GM18519 (cell line): ENCODE measurements around the gene CCDC85B.

Experiments
- ATAC-seq: cut with Tn5 transposase; IDR thresholded peaks from one replicate; pipeline ENCODE4 v1.9.1; 2021; ENCODE audit warnings: mild to moderate bottlenecking, moderate library complexity; ENCODE audit not compliant: unreplicated experiment, low FRiP score

The CCDC85B gene

DNA sequence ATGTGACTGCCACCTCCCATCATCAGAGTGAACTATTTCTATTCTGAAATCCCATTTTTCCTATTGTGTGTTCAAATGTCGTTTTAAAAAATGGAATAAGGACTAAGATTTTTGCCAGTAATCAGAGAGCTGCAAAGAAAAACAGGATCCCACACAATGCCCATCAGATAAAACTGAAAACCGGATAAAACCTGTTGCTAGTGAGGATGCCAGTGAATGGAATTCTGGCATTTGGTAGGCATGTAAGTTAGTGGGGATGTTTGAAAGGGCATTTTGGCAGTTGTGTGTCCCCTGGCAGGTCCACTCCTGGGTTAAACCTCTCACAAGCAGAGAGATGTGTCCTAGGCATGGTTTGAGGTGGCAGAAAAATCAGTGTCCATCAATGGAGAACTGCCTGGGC lies 34.9 kb downstream of the CCDC85B start:
- ATAC-seq: no peak

DNA sequence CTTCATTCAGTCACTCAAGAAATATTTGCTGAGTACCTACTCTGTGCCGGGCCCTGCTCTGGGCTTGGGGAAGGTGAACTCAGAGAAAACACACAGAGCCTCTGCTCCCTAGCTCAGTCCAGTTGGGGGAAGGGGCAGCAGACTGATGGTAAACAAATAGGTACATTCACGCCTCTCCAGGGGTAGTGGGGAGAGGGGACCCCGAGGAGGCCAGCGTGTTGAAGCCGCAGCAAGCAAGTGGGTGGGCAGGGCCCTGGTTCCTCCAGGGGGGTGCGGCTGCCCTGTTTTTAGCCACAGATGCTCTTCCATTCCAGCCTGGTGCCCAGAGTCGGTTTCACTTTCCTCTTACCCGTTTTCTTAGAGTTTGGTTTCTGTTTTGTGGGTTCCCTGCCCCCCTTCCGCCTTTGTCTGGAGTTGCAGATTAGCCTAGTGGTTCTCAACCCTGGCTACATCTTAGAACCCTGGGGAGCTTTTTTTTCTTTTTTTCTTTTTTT lies 37.5 kb downstream of the CCDC85B start:
- no peak for ATAC-seq

DNA sequence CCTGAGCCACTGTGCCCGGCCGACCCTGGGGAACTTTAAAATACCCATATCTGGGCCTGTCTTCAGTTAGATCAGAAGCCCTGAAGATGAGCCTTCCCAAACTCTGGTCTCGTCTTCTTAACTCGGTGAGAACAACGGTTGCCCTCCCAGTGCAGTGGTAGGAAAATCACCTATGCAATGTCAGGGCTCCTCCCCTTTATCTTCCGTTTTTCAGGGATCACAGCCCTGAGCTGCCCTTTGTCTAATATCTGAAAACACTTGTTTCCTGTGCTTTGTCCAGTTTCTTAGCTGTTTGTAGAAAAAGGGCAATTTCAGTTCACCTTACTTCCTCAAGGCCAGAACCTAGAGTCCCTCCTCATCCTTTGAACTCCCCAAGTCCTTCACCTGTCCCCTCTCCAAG lies 38.2 kb downstream of the CCDC85B start:
- no peak for ATAC-seq

DNA sequence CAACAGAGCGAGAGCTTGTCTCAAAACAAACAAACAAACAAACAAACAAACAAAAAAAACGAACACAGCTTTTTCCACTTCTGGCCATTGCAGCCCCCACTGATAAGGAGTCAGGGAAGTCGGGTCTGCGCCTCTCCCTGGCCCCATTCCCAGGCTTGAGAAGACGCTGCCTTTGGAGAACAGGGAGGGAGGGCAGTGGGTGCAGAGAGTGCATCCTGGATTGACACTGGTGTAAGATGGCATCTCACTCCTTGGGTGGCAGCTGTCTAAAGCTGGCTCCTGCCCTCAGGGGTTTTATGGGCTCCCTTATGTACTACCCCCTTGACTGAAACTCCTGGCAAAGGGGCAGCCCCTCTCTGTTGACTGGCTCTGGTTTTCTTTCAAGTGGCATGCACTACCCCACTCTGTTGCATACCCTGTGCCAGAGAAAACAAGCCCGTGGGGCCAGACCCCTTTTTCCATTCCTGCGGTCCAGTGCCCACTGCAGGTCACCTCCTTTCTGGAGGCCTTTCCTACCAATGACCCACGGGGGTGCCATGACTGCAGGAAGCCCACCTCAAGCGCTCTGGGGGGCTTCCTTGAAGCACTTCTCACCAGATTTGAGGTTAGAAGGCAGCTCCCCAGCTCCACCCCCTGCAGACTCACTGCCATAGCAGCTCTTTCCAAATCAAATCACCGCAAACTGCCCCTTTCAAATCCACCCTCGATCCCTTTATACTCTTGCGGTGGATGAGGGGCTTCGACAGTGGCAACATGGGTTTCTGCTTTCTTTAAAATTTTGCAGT lies 41.5 kb downstream of the CCDC85B start:
- ATAC-seq: no peak

DNA sequence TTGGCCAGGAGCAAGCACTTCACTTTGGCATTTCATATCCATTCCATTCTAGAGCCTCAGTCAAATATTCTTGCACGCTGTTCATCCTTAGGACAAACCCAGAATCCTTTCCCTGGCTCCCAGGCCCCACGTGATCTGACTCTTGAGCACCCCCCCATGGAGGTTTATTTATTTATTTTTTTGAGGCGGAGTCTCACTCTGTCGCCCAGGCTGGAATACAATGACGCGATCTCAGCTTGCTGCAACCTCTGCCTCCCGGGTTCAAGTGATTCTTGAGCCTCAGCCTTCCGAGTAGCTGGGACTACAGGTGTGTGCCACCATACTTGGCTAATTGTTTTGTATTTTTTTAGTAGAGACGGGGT lies 42.1 kb downstream of the CCDC85B start:
- ATAC-seq: no peak

DNA sequence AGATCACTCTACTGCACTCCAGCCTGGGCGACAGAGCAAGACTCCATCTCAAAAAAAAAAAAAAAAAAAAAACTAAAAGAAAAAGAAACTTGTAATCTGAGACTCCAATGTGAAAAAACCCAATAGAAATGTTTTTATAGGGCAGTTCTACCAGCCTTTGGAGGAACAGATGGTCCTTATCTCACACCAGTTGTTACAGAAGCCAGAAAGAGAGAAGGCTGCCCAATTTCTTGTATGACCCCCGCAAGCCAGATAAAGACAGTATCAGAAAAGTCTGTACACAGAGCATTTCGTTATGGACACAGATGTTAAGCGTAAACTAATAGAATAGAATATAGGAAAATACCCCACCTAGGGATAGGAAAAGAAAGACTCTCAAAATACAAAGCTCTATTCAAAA lies 43.5 kb downstream of the CCDC85B start:
- ATAC-seq: no peak

DNA sequence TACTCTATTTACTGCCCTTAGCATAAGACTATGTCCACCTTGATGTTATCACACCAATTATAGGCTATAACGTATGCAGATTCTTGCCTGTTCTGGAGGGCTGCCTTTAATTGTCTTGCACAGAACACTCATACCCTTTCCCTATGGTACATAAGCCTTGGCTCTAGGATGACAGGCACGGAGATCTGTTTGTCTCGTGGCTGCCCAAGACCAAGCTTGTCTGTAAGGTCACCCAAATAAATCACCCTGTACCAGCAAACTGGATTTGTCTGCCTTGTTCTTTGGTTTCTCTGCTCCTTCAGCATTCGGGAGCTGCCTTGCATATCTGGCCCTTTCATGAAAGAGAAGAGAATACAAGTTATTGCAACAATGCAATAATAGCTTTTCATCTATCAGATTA lies 47.3 kb downstream of the CCDC85B start:
- ATAC-seq: no peak
